K562 (cell line): Measurements from ENCODE around the gene CNOT2. TPM values are rescaled to one million over a fixed set of nuclear protein-coding genes. Genes with fewer than 3 reads are reported as not detected.

Experiments used
- ATAC-seq: fragments of 200-7000 bp; cut with Tn5 transposase; 3 replicates; pipeline ENCODE4 v1.9.1; 2020; ENCODE audit warnings: moderate library complexity
- BruUV-seq: library from RNA; stranded (reverse); fragments of 400-500 nt; replicated peaks from 2 replicates; lab custom pipeline; 2021; lab: Mats Ljungman, UMichigan
- CTCF ChIA-PET: fragments of 300-600 bp; formaldehyde crosslinking; extraction: SDS; loops from one replicate; lab custom pipeline; 2021; ENCODE audit warnings: low intra/inter-chr PET ratio; lab: Yijun Ruan, JAX
- POLR2A ChIA-PET: fragments of 300-600, 350-650 bp; sonication (Branson Sonifier 250); formaldehyde crosslinking; extraction: SDS; loops from one replicate; lab custom pipeline; 2021; ENCODE audit warnings: antibody characterized with exemption, inconsistent platforms; lab: Yijun Ruan, JAX
- DNase-seq, 4 experiments: peaks; one replicate each; pipeline versions ENCODE4 v3.0.0 to v3.0.0-alpha.2; 2011 to 2018; ENCODE audit warnings: low spot score in 3 of 4, mixed read lengths in 3 of 4; ENCODE audit errors: extremely low read depth in 1 of 4
- FAIRE-seq: peaks from 2 replicates; lab custom pipeline; 2011; peaks lifted over from hg19 to GRCh38; lab: Jason Lieb, UNC
- H2AFZ ChIP-seq: 2 replicates; pipeline ENCODE4 v1.6.0; 2011; ENCODE audit warnings: low read depth, low read length, control low read depth, inconsistent platforms
- H3K27ac ChIP-seq: fragments of 200-600 bp; 3 replicates; pipeline ENCODE4 v1.8.0; 2011; ENCODE audit warnings: low read depth, mild to moderate bottlenecking, control low read depth, inconsistent platforms, low read length, moderate library complexity, mixed read lengths; ENCODE audit errors: extremely low read depth
- H3K27me3 ChIP-seq, 2 experiments: fragments of 300-600 bp in 1 of 2; 2 replicates in 1 of 2; 3 replicates in 1 of 2; pipeline versions ENCODE4 v1.6.0 to v1.8.0; 2011; ENCODE audit warnings: inconsistent platforms in 2 of 2, low read length in 2 of 2, mild to moderate bottlenecking in 1 of 2, mixed read lengths in 1 of 2, moderate library complexity in 1 of 2; ENCODE audit not compliant: control insufficient read depth in 2 of 2, insufficient read depth in 2 of 2
- H3K36me3 ChIP-seq: fragments of 300-600 bp; 3 replicates; pipeline ENCODE4 v1.8.0; 2011; ENCODE audit warnings: mild to moderate bottlenecking, low read length, inconsistent platforms; ENCODE audit not compliant: control insufficient read depth, insufficient read depth
- H3K4me1 ChIP-seq, 2 experiments: fragments of 200-600 bp in 1 of 2; replicated peaks in 1 of 2; 2 replicates in 1 of 2; 3 replicates in 1 of 2; pipeline versions ENCODE4 v1.5.1 to v1.8.0; 2011; ENCODE audit warnings: inconsistent platforms in 2 of 2, low read length in 2 of 2, mild to moderate bottlenecking in 1 of 2, mixed read lengths in 1 of 2, moderate library complexity in 1 of 2; ENCODE audit not compliant: control insufficient read depth in 2 of 2, insufficient read depth in 2 of 2
- H3K4me2 ChIP-seq: 2 replicates; pipeline ENCODE4 v1.6.1; 2011; ENCODE audit warnings: low read length, control low read depth, inconsistent platforms, mixed read lengths; ENCODE audit not compliant: insufficient read depth
- H3K4me3 ChIP-seq: fragments of 200-600 bp; sonication (generic), shearing (Covaris generic); 2 replicates; pipeline ENCODE4 v1.5.1; 2016; ENCODE audit warnings: control low read depth, inconsistent platforms
- H3K79me2 ChIP-seq: fragments of 200-600 bp; 3 replicates; pipeline ENCODE4 v1.8.0; 2011; ENCODE audit warnings: low read length, inconsistent platforms; ENCODE audit not compliant: control insufficient read depth, insufficient read depth
- H3K9ac ChIP-seq, 2 experiments: 2 replicates each; pipeline versions ENCODE4 v1.6.0 to v1.6.1; 2011; ENCODE audit warnings: low read depth in 2 of 2, low read length in 2 of 2, control low read depth in 1 of 2, inconsistent platforms in 1 of 2, mild to moderate bottlenecking in 1 of 2, mixed read lengths in 1 of 2; ENCODE audit not compliant: insufficient read depth in 1 of 2
- H3K9me1 ChIP-seq: one replicate; pipeline ENCODE4 v1.6.0; 2011; ENCODE audit warnings: inconsistent platforms, mild to moderate bottlenecking, low read length, moderate library complexity; ENCODE audit not compliant: control insufficient read depth, insufficient read depth
- H3K9me3 ChIP-seq: replicated peaks from 2 replicates; pipeline ENCODE4 v1.5.1; 2011; ENCODE audit warnings: low read depth, low read length, inconsistent platforms; ENCODE audit not compliant: control insufficient read depth, insufficient read depth
- H4K20me1 ChIP-seq: replicated peaks from 2 replicates; pipeline ENCODE4 v1.6.1; 2011; ENCODE audit warnings: low read length, inconsistent platforms, mixed read lengths; ENCODE audit not compliant: control insufficient read depth, insufficient read depth
- ATF1 ChIP-seq, 2 experiments: fragments of 450-650 bp in 1 of 2; IDR thresholded peaks; 2 replicates each; pipeline ENCODE4 v1.6.1; 2016; ENCODE audit warnings: missing compliant biosample characterization in 1 of 2, missing genetic modification characterization in 1 of 2
- HNRNPL ChIP-seq: fragments of 200-400 bp; formaldehyde crosslinking; IDR thresholded peaks from 2 replicates; pipeline ENCODE4 v1.6.1; 2017; ENCODE audit warnings: low read depth, mild to moderate bottlenecking, low read length
- ILK ChIP-seq: fragments of 450-650 bp; IDR thresholded peaks from 2 replicates; pipeline ENCODE4 v1.6.1; 2016; ENCODE audit warnings: missing genetic modification characterization, low read depth, mild to moderate bottlenecking, missing compliant biosample characterization, moderate library complexity, borderline replicate concordance
- RBM15 ChIP-seq: fragments of 200-400 bp; formaldehyde crosslinking; IDR thresholded peaks from 2 replicates; pipeline ENCODE4 v1.6.1; 2018; ENCODE audit warnings: mild to moderate bottlenecking, low read length, moderate library complexity; ENCODE audit not compliant: insufficient read depth
- RHOXF2B ChIP-seq: fragments of 250-450 bp; sonication (Bioruptor Pico); conservative IDR thresholded peaks from 2 replicates; pipeline ENCODE4 v1.5.1; 2021
- ZBTB7A ChIP-seq: IDR thresholded peaks from 2 replicates; pipeline ENCODE4 v1.6.1; 2011; ENCODE audit warnings: low read depth, mild to moderate bottlenecking, low read length, moderate library complexity, borderline replicate concordance; ENCODE audit not compliant: control insufficient read depth
- ZNF217 ChIP-seq: sonication (generic); formaldehyde crosslinking; IDR thresholded peaks from 2 replicates; pipeline ENCODE4 v1.8.0; 2022; ENCODE audit warnings: mild to moderate bottlenecking, missing genetic modification reagents
- ZNF274 ChIP-seq: IDR thresholded peaks from 2 replicates; pipeline ENCODE4 v1.6.1; 2011; ENCODE audit warnings: low read depth, mild to moderate bottlenecking, low read length, moderate library complexity, borderline replicate concordance
- ZNF584 ChIP-seq: fragments of 200-800 bp; sonication (Bioruptor generic); IDR thresholded peaks from 2 replicates; pipeline ENCODE4 v1.6.1; 2016; ENCODE audit warnings: low read depth, mild to moderate bottlenecking, missing genetic modification characterization, missing compliant biosample characterization
- WGBS: fragments of 100-300 bp; shearing (Covaris generic); methylation state at CpG from one replicate; pipeline ENCODE4 v1.1.6; 2016; ENCODE audit warnings: low coverage, mixed read lengths; ENCODE audit not compliant: insufficient coverage; ENCODE audit errors: missing lambda C conversion rate; 5-methylcytosine and 5-hydroxymethylcytosine counted together
- in situ Hi-C: fragments of 300-500 bp; cut with MboI; formaldehyde crosslinking; loops from 4 replicates; pipeline ENCODE4 v1.15.0; 2018; ENCODE audit warnings: inconsistent platforms, mixed read lengths
- intact Hi-C: fragments of 100-400 bp; cut with micrococcal nuclease; formaldehyde crosslinking; loops from 2 replicates; pipeline ENCODE4 v1.14.2; 2022
- polyA plus RNA-seq, 8 experiments: library from polyadenylated mRNA; depleted of rRNA in 4 of 8; stranded (reverse) in 5 of 8; unstranded in 3 of 8; fragments of >200 nt; fragmentation: Nextera tagmentation in 2 of 8; fragmentation: Illumina TruSeq in 1 of 8; extraction: Ambion mirVana in 2 of 8; extraction: Trizol in 1 of 8; gene quantifications; 2 replicates each; pipeline versions ENCODE4 v1.2.1 to v1.2.3, GENCODE V29; 2011 to 2014; ENCODE audit warnings: inconsistent platforms in 1 of 8, missing spikeins in 1 of 8
- total RNA-seq, 7 experiments: library from RNA; depleted of rRNA in 6 of 7; stranded (reverse); fragments of >200 nt in 6 of 7; fragmentation: Illumina TruSeq in 2 of 7; extraction: Trizol in 2 of 7; gene quantifications; 2 replicates each; pipeline versions ENCODE4 v1.2.1 to v1.2.3, GENCODE V29; 2011 to 2021; ENCODE audit warnings: low replicate concordance in 1 of 7
- TF ChIP-seq, protein P1 (sequence below): fragments of 250-450 bp; sonication (Bioruptor Pico); IDR thresholded peaks from 2 replicates; pipeline ENCODE4 v1.6.1; 2021; ENCODE audit warnings: mild to moderate bottlenecking
- TF ChIP-seq, protein P2 (sequence below): sonication (generic); formaldehyde crosslinking; IDR thresholded peaks from 2 replicates; pipeline ENCODE4 v1.9.0; 2022; ENCODE audit warnings: mild to moderate bottlenecking, missing genetic modification reagents

The CNOT2 gene
- total and polyA plus RNA-seq, 9 of the 15 experiments (the other 6 are each of a cell fraction or from before 2014, with no cell fraction given) = 43.6 to 119 (median 84.4) TPM

DNA sequence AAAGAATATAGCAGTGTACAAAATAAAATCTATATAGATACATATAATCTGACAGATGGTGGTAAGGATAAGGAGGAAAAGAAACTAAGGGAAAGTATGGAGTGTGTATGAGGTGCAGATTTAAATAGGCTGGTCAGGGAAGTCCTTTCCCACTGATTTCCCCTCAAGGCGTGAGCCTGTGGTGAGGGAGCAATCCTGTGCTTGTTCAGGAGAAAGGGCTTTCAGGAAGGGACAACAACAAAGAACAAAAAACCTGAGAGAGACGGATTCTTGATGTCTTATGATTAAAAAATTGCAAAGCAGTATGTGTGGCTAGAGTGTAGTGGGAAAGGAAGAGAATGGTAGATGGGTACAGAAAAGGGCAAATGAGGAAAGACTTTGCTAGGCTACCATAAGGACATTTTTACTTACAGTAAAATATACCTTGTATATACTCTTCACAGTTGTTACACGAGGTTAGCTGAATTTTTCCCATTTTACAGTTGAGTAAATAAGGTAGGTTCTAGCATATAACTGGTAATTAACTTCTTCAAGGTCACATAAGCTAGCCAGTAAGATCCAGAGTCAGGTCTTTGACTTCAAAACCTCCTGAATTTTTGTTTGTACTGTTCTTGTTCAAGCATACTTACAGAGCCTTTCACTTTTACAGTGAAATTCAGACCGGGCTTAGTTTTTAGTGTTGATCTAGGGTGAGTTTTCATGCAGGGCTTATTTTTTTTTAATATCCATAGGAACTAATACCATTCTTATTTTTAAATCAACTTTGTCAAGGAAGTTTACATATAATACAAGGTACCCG lies 15.6 kb downstream of the CNOT2 start:
- in situ Hi-C loops = no loop called here
- no peak overlapping the region for H3K9ac ChIP-seq
- H3K9me1 ChIP-seq = no peaks in the 10 kb centered on the region
- H3K79me2 ChIP-seq = peaks cover 93% of the 10 kb centered on the region
- H3K36me3 ChIP-seq = no peaks in the 10 kb centered on the region
- ChIA-PET POLR2A (interaction anchor here (1.1 kb wide), 1 partner anchor 14 kb away, joined by 3 read pairs; no protein-coding TSS in a partner anchor), CTCF (no interaction called here)
- intact Hi-C loops = no loop called here
- no peaks in the 10 kb centered on the region for H3K9me3 ChIP-seq
- H4K20me1 ChIP-seq = no peaks in the 10 kb centered on the region
- WGBS = 57% methylated on average over 5 of the region's 5 CpGs
- DNase-seq (no peak), FAIRE-seq (peak; percentile 23), ATAC-seq (peak; percentile 55)
- no peaks in the 10 kb centered on the region for H3K27me3 ChIP-seq
- H3K27ac ChIP-seq = peak overlapping the region; percentile 21; the same call in 1 of the 3 replicates
- BruUV-seq = TSS peak; percentile 9
- H2AFZ ChIP-seq = no peak overlapping the region
- H3K4me3 ChIP-seq = no peak overlapping the region
- H3K4me2 ChIP-seq = no peak overlapping the region
- H3K4me1 ChIP-seq = peaks cover 0 to 3% of the 10 kb centered on the region in 2 experiments; a peak in 2 of 5 replicates
- TF ChIP-seq, protein P1, sequence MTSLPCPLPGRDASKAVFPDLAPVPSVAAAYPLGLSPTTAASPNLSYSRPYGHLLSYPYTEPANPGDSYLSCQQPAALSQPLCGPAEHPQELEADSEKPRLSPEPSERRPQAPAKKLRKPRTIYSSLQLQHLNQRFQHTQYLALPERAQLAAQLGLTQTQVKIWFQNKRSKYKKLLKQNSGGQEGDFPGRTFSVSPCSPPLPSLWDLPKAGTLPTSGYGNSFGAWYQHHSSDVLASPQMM (CRISPR knock-in tag) = no peak
- no peak for TF ChIP-seq RHOXF2B (CRISPR knock-in tag)
- no peak for TF ChIP-seq ZBTB7A
- no peak for TF ChIP-seq ILK (tag)
- TF ChIP-seq, protein P2, sequence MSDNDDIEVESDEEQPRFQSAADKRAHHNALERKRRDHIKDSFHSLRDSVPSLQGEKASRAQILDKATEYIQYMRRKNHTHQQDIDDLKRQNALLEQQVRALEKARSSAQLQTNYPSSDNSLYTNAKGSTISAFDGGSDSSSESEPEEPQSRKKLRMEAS (CRISPR knock-in tag) = no peak
- TF ChIP-seq ZNF217 (CRISPR knock-in tag) = no peak
- TF ChIP-seq ATF1 (CRISPR knock-in tag; IDR thresholded peaks at IDR 0.05) = no peak
- no peak for TF ChIP-seq ATF1 (tag; IDR thresholded peaks at IDR 0.05)
- no peak for TF ChIP-seq ZNF274
- TF ChIP-seq ZNF584 = no peak
- TF ChIP-seq RBM15 = no peak
- no peak for TF ChIP-seq HNRNPL
